HepG2 (cell line): ENCODE data around the gene CLCN2. TPM values are rescaled to one million over a fixed set of nuclear protein-coding genes. Genes with fewer than 3 reads are reported as not detected.

Source experiments
- BATF2 ChIP-seq: sonication (generic); formaldehyde crosslinking; IDR thresholded peaks from 2 replicates; pipeline ENCODE4 v1.8.0; 2022; ENCODE audit warnings: mild to moderate bottlenecking, missing genetic modification reagents, moderate library complexity
- BHLHE40 ChIP-seq: IDR thresholded peaks from 2 replicates; pipeline ENCODE4 v1.6.1; 2011; ENCODE audit warnings: low read length, improper control_type of control experiment
- EHMT2 ChIP-seq: fragments of 200-600 bp; sonication (generic); IDR thresholded peaks from 2 replicates; pipeline ENCODE4 v1.7.0; 2017; ENCODE audit warnings: antibody characterized with exemption, low read depth, low read length, borderline replicate concordance
- MYC ChIP-seq: sonication (generic); formaldehyde crosslinking; IDR thresholded peaks from 2 replicates; pipeline ENCODE4 v1.9.0; 2021; ENCODE audit warnings: missing genetic modification reagents, borderline replicate concordance
- MYPOP ChIP-seq: sonication (generic); formaldehyde crosslinking; IDR thresholded peaks from 2 replicates; pipeline ENCODE4 v1.8.1; 2023; ENCODE audit warnings: mild to moderate bottlenecking, moderate library complexity, missing genetic modification reagents
- NFYB ChIP-seq: sonication (generic); formaldehyde crosslinking; IDR thresholded peaks from 2 replicates; pipeline ENCODE4 v1.4.0; 2020; ENCODE audit warnings: missing genetic modification reagents
- NR2F6 ChIP-seq, 2 experiments: IDR thresholded peaks; 2 replicates each; pipeline ENCODE4 v1.6.1; 2016; ENCODE audit warnings: antibody characterized with exemption in 1 of 2, mild to moderate bottlenecking in 1 of 2
- POLR2G ChIP-seq: fragments of 200-400 bp; formaldehyde crosslinking; IDR thresholded peaks from 2 replicates; pipeline ENCODE4 v1.6.1; 2018; ENCODE audit warnings: mild to moderate bottlenecking, low read depth, low read length, moderate library complexity
- SRSF9 ChIP-seq: fragments of 200-400 bp; formaldehyde crosslinking; IDR thresholded peaks from 2 replicates; pipeline ENCODE4 v1.6.1; 2018; ENCODE audit warnings: borderline replicate concordance, mild to moderate bottlenecking, low read depth, low read length; ENCODE audit not compliant: insufficient read depth, poor library complexity, severe bottlenecking
- SRY ChIP-seq: sonication (generic); formaldehyde crosslinking; IDR thresholded peaks from 2 replicates; pipeline ENCODE4 v1.8.0; 2022; ENCODE audit warnings: mild to moderate bottlenecking, missing genetic modification reagents
- TFDP1 ChIP-seq: IDR thresholded peaks from 2 replicates; pipeline ENCODE4 v1.6.1; 2016; ENCODE audit warnings: missing compliant biosample characterization, missing genetic modification reagents, borderline replicate concordance
- YY1 ChIP-seq: IDR thresholded peaks from 2 replicates; pipeline ENCODE4 v1.6.1; 2011; ENCODE audit warnings: low read length, low read depth, moderate library complexity, mild to moderate bottlenecking; ENCODE audit not compliant: insufficient read depth, insufficient replicate concordance
- ZBTB14 ChIP-seq: sonication (generic); formaldehyde crosslinking; IDR thresholded peaks from 2 replicates; pipeline ENCODE4 v1.4.0; 2020; ENCODE audit warnings: missing genetic modification reagents
- ZFP1 ChIP-seq: IDR thresholded peaks from 2 replicates; pipeline ENCODE4 v1.6.1; 2016
- ZGPAT ChIP-seq: IDR thresholded peaks from 2 replicates; pipeline ENCODE4 v1.6.1; 2016; ENCODE audit warnings: mild to moderate bottlenecking
- ZNF101 ChIP-seq: sonication (generic); formaldehyde crosslinking; IDR thresholded peaks from 2 replicates; pipeline ENCODE4 v1.4.0; 2020; ENCODE audit warnings: mild to moderate bottlenecking, low read depth, missing genetic modification reagents, borderline replicate concordance
- ZNF431 ChIP-seq: sonication (generic); formaldehyde crosslinking; IDR thresholded peaks from 2 replicates; pipeline ENCODE4 v1.9.0; 2022; ENCODE audit warnings: missing genetic modification reagents, low read depth, mild to moderate bottlenecking, borderline replicate concordance
- ZNF460 ChIP-seq: sonication (generic); formaldehyde crosslinking; IDR thresholded peaks from 2 replicates; pipeline ENCODE4 v1.5.1; 2020; ENCODE audit warnings: missing genetic modification reagents, mild to moderate bottlenecking, borderline replicate concordance
- ZNF574 ChIP-seq: sonication (generic); formaldehyde crosslinking; IDR thresholded peaks from 2 replicates; pipeline ENCODE4 v1.4.0; 2020; ENCODE audit warnings: missing genetic modification reagents
- polyA plus RNA-seq, 8 experiments: library from polyadenylated mRNA; depleted of rRNA in 3 of 8; stranded (reverse) in 7 of 8; unstranded in 1 of 8; fragments of >200 nt; fragmentation: Illumina TruSeq in 4 of 8; extraction: Trizol in 4 of 8; gene quantifications; 2 replicates each; pipeline versions ENCODE4 v1.2.1 to v1.2.3, GENCODE V29; 2011 to 2016; ENCODE audit warnings: low read depth in 4 of 8, missing spikeins in 1 of 8, mixed read lengths in 1 of 8; ENCODE audit not compliant: insufficient read depth in 1 of 8
- total RNA-seq, 5 experiments: library from RNA; depleted of rRNA; stranded (reverse); fragments of >200 nt; fragmentation: Illumina TruSeq; extraction: Trizol; gene quantifications; 2 replicates each; pipeline ENCODE4 v1.2.3, GENCODE V29; 2016; ENCODE audit warnings: low read depth in 1 of 5

Gene CLCN2
- total and polyA plus RNA-seq, 2 of the 13 experiments (the other 11 are each of a cell fraction or from before 2014, with no cell fraction given): 11.4 to 13.5 TPM

GRCh38 chr3:184361532-184361931, at the start of gene CLCN2, which contains the start of gene POLR2H (continued):
- peak; percentile 67 for TF ChIP-seq ZBTB14 (CRISPR knock-in tag)
- TF ChIP-seq MYC: peak; percentile 74; the same call in 1 of the 2 replicates
- no peak for TF ChIP-seq EHMT2
- no peak for TF ChIP-seq ZNF460 (CRISPR knock-in tag)
- TF ChIP-seq ZNF101 (CRISPR knock-in tag): no peak
- peak; percentile 67 for TF ChIP-seq BHLHE40
- peak; percentile 53 for TF ChIP-seq YY1
- no peak; the same call in 1 of the 2 replicates for TF ChIP-seq BATF2 (CRISPR knock-in tag)
- no peak for TF ChIP-seq MYPOP
- TF ChIP-seq NR2F6 (IDR thresholded peaks at IDR 0.05): no peak
- 0 out of 2 replicates have a peak, but pooled peaks have one; percentile 8 for TF ChIP-seq NR2F6 (CRISPR knock-in tag; IDR thresholded peaks at IDR 0.05)
- peak; percentile 21; the same call in 1 of the 2 replicates for TF ChIP-seq SRY
- TF ChIP-seq POLR2G: peak; percentile 77; the same call in 1 of the 2 replicates
- no peak for TF ChIP-seq NFYB
- peak; percentile 28; the same call in 1 of the 2 replicates for TF ChIP-seq ZGPAT (CRISPR knock-in tag)
- TF ChIP-seq TFDP1 (CRISPR knock-in tag): 0 out of 2 replicates have a peak, but pooled peaks have one; percentile 15
- peak; percentile 83; the same call in 1 of the 2 replicates for TF ChIP-seq ZNF431 (CRISPR knock-in tag)
- TF ChIP-seq SRSF9: no peak
- no peak for TF ChIP-seq ZFP1 (CRISPR knock-in tag)
- TF ChIP-seq ZNF574: peak; percentile 35; the same call in 1 of the 2 replicates
